GM20000 (cell line): Measurements from ENCODE around the gene SMCO4.

Experiments
- DNase-seq: peaks from one replicate; pipeline ENCODE4 v3.0.0; 2012; ENCODE audit warnings: low spot score
- CTCF ChIP-seq: IDR thresholded peaks from 2 replicates; pipeline ENCODE4 v1.5.1; 2012; ENCODE audit warnings: mild to moderate bottlenecking, control low read depth; ENCODE audit errors: extremely low read depth, missing control alignments

The SMCO4 gene

DNA sequence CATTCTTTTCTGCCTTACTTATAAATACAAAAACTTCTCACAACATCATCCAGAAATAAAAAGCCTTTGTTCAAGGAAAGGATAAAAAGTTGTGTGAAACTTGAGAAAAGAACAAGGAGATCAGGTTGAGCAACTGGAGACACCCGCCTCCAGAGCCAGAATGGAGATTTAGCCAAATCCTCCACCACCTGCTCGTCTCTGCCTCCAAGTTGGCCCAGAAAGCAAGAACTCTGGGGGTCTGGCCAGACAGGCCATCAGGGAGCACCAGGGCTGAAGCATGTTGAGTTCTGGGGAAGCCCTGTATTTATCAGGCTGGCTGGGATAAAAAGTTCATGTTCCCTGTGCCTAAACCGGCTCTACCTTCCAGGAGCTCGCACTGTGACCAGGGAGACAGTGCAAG is 14.9 kb downstream of the SMCO4 start:
- no peak for TF ChIP-seq CTCF
- DNase-seq = no peak

- no peak for DNase-seq
- no peak for TF ChIP-seq CTCF
Observed at GRCh38 chr11:93526641-93527583, 16.3 kb downstream of the SMCO4 start.

DNA sequence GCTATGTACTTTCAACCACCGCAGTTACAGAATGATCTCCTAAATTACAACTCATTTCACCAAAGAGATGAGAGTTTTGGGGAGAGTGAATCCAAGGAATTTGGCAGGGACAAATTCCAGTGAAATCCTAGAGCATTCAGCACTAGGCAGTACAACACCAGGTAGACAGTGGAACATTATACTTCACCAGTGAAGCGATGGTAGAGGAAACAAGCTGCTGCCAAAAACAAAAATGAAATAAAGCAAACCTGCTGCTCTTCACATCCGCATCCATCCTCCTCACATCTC is 16.9 kb downstream of the SMCO4 start:
- no peak for TF ChIP-seq CTCF
- DNase-seq = no peak

- no peak for TF ChIP-seq CTCF
- DNase-seq = no peak
Observed at GRCh38 chr11:93525601-93526345, 17.4 kb downstream of the SMCO4 start.

GRCh38 chr11:93524858-93525257 is 18.3 kb downstream of the SMCO4 start:
- no peak for TF ChIP-seq CTCF
- no peak for DNase-seq

DNA sequence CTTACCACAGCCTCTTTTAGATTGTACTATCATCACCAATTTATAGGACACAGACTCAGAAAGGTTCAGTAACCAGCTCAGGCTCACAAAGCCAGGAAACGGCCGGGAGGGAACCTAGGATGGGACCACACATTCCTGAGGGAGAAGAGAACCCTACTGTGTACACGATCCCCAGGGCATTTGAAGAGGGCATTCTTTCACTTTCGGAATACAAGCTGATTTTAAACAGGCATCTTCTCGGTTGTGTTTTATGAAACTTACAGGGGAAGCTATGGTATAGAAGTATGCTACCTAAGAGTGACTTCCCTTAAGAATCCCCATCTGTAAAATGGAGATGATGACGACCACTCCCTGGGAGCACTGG is 19.0 kb downstream of the SMCO4 start:
- no peak for DNase-seq
- TF ChIP-seq CTCF = no peak
